ENCODE measurements around the gene COL15A1.
"Not testable (repeated sequence)": the region's sequence is repeated elsewhere in the genome, so short reads cannot be mapped to it uniquely, and the experiment has no call there.

COL15A1 gene

GRCh38 chr9:99003308-99003707 is 59.6 kb downstream of the COL15A1 start:
- TF ChIP-seq POLR2A (IDR thresholded peaks at IDR 0.05; ENCODE audit: low read depth, low read length), result no peak
- DNase-seq (ENCODE audit: insufficient read length, low spot score) (no peak), FAIRE-seq (no peak)

GRCh38 chr9:99004115-99004514 is 60.4 kb downstream of the COL15A1 start:
- TF ChIP-seq POLR2A (IDR thresholded peaks at IDR 0.05; ENCODE audit: low read depth, low read length), result no peak
- FAIRE-seq (no peak), DNase-seq (ENCODE audit: insufficient read length, low spot score) (no peak)

GRCh38 chr9:99004717-99005460 is 61.2 kb downstream of the COL15A1 start:
- FAIRE-seq (no peak), DNase-seq (ENCODE audit: insufficient read length, low spot score) (no peak)
- no peak for TF ChIP-seq POLR2A (IDR thresholded peaks at IDR 0.05; ENCODE audit: low read depth, low read length)

- DNase-seq (ENCODE audit: insufficient read length, low spot score) (no peak), FAIRE-seq (no peak)
- no peak for TF ChIP-seq POLR2A (IDR thresholded peaks at IDR 0.05; ENCODE audit: low read depth, low read length)
Measured at GRCh38 chr9:99005651-99006050, 61.9 kb downstream of the COL15A1 start.

GRCh38 chr9:99006511-99006910 is 62.8 kb downstream of the COL15A1 start:
- no peak for TF ChIP-seq POLR2A (IDR thresholded peaks at IDR 0.05; ENCODE audit: low read depth, low read length)
- FAIRE-seq (no peak), DNase-seq (ENCODE audit: insufficient read length, low spot score) (no peak)

GRCh38 chr9:99006979-99007378 is 63.3 kb downstream of the COL15A1 start:
- no peak for FAIRE-seq
- no peak for TF ChIP-seq POLR2A (IDR thresholded peaks at IDR 0.05; ENCODE audit: low read depth, low read length)
- DNase-seq (ENCODE audit: insufficient read length, low spot score), result no peak

- no peak for FAIRE-seq
- DNase-seq (ENCODE audit: insufficient read length, low spot score), result no peak
- no peak for TF ChIP-seq POLR2A (IDR thresholded peaks at IDR 0.05; ENCODE audit: low read depth, low read length)
Measured at GRCh38 chr9:99008203-99008602, 64.5 kb downstream of the COL15A1 start.

GRCh38 chr9:99010393-99010792 is 66.7 kb downstream of the COL15A1 start:
- FAIRE-seq; DNase-seq (ENCODE audit: insufficient read length, low spot score): not testable (repeated sequence)

GRCh38 chr9:99011161-99011709 is 67.5 kb downstream of the COL15A1 start:
- no peak for DNase-seq (ENCODE audit: insufficient read length, low spot score)
- no peak for FAIRE-seq
- no peak for TF ChIP-seq POLR2A (IDR thresholded peaks at IDR 0.05; ENCODE audit: low read depth, low read length)

- no peak for DNase-seq (ENCODE audit: insufficient read length, low spot score)
- no peak for FAIRE-seq
Measured at GRCh38 chr9:99012957-99013512, 69.3 kb downstream of the COL15A1 start.

GRCh38 chr9:99013550-99013949 is 69.8 kb downstream of the COL15A1 start:
- DNase-seq (ENCODE audit: insufficient read length, low spot score) (no peak), FAIRE-seq (no peak)
- no peak for TF ChIP-seq POLR2A (IDR thresholded peaks at IDR 0.05; ENCODE audit: low read depth, low read length)

More at GRCh38 chr9:99012957-99013512, 69.3 kb downstream of the COL15A1 start:
- TF ChIP-seq POLR2A (IDR thresholded peaks at IDR 0.05; ENCODE audit: low read depth, low read length), result no peak

- DNase-seq (ENCODE audit: insufficient read length, low spot score) (no peak), FAIRE-seq (no peak)
- no peak for TF ChIP-seq POLR2A (IDR thresholded peaks at IDR 0.05; ENCODE audit: low read depth, low read length)
Measured at GRCh38 chr9:99015448-99015847, 71.7 kb downstream of the COL15A1 start.

- DNase-seq (ENCODE audit: insufficient read length, low spot score) (no peak), FAIRE-seq (no peak)
- no peak for TF ChIP-seq POLR2A (IDR thresholded peaks at IDR 0.05; ENCODE audit: low read depth, low read length)
Measured at GRCh38 chr9:99015890-99016289, 72.2 kb downstream of the COL15A1 start.

- no peak for FAIRE-seq
- TF ChIP-seq POLR2A (IDR thresholded peaks at IDR 0.05; ENCODE audit: low read depth, low read length), result no peak
- DNase-seq (ENCODE audit: insufficient read length, low spot score), result no peak
Measured at GRCh38 chr9:99016681-99017387, 73.1 kb downstream of the COL15A1 start.
